Medulla oblongata (tissue), 1 donor: Measurements from ENCODE around the gene SPG7.
"Not testable (repeated sequence)": the region's sequence is repeated elsewhere in the genome, so short reads cannot be mapped to it uniquely, and the experiment has no call there.

Source experiments
- DNase-seq: peaks from one replicate; pipeline ENCODE4 v3.0.0-alpha.2; 2015; ENCODE audit errors: extremely low spot score

The SPG7 gene

GRCh38 chr16:89577055-89577759 lies 69.0 kb downstream of the SPG7 start:
- no peak for DNase-seq

DNA sequence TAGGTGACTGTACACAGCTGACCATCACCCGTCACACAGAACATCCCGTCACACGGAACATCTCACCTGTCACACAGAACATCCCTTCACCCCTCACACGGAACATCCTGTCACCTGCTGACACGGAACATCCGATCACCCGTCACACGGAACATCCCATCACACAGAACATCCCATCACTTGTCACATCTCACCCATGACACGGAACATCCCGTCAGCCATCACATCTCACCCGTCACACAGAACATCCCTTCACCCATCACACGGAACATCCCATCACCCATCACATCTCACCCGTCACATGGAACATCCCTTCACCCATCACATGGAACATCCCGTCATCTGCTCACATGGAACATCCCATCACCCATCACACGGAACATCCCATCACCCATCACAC lies 71.1 kb downstream of the SPG7 start:
- DNase-seq = no peak

DNA sequence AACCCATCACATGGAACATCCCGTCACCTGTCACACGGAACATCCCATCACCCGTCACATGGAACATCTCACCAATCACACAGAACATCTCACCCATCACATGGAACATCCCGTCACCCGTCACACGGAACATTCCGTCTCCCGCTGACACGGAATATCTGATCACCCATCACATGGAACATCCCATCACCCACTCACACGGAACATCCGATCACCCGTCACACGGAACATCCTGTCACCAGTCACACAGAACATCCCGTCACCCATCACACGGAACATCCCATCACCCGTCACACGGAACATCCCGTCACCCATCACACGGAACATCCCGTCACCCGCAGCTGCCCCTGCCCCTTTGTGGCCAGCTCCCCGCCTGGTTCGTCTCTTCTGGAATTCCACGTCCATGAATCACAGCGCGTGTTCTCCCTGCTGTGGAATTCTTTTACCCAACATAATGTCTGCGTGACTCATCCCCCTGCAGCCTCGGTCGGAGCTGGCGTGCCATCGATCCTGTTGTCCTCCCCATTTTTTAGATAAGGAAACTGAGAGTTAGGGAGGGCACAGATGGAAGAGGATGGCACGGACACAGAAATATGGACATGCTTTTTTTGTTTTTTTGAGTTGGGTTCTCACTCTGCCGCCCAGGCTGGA lies 73.0 kb downstream of the SPG7 start:
- no peak for DNase-seq

GRCh38 chr16:89581861-89582563 lies 73.8 kb downstream of the SPG7 start:
- no peak for DNase-seq

DNA sequence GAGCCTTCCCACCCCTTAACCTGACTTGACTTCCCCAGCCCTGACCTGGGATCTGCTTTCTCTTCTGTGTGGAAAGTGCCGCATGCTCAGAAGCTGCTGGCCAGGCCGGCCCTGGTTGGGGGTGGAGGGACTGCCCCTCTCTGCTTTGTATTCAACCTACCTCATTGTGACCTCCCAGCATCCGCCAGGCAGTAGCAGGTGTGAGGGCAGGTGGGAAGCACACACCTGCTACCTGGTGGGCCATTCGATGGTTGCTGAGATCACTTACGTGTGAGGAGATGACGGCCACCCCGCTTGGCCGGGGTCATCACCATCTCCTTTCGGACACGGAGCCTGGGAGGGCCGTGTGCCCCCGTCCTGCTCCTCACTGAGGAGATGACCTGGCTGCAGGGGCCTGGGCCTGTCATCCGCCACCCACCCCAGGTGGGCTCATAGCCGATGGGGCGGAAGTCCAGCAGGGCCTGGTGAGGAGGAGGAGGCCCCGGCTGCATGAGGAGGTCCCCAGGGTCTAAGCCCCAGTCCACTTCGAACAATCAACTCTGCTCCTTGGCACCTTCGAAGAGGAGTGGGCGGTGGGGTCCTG lies 74.5 kb downstream of the SPG7 start:
- no peak for DNase-seq

- DNase-seq = no peak
These were observed 75.1 kb downstream of the SPG7 start for GRCh38 chr16:89583197-89583894.

GRCh38 chr16:89583895-89584644 lies 75.9 kb downstream of the SPG7 start:
- DNase-seq = no peak

- no peak for DNase-seq
These were observed 76.8 kb downstream of the SPG7 start for GRCh38 chr16:89584768-89585549.

- DNase-seq = no peak
These were observed 78.0 kb downstream of the SPG7 start for GRCh38 chr16:89586218-89586617.

DNA sequence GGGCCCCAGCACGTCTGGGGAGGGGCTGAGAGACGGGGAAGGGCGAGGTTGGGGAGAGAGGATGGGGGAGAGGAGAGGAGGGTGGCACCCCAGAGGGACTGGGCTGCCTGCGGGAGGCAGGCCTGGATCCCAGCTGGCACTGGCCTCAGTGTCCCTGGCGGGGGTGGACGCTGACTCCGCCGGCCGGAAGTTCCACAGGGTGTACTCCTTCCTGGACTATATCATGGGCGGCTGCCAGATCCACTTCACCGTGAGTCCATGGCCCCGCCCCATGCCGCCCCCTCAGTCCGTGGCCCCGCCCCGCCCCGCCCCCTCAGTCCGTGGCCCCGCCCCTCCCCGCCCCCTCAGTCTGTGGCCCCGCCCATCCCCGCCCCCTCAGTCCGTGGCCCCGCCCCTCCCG lies 78.7 kb downstream of the SPG7 start:
- no peak for DNase-seq

- DNase-seq = not testable (repeated sequence)
These were observed 79.5 kb downstream of the SPG7 start for GRCh38 chr16:89587676-89588075.

- no peak for DNase-seq
These were observed 80.4 kb downstream of the SPG7 start for GRCh38 chr16:89588413-89589109.

- DNase-seq = no peak
These were observed 81.2 kb downstream of the SPG7 start for GRCh38 chr16:89589241-89589926.

DNA sequence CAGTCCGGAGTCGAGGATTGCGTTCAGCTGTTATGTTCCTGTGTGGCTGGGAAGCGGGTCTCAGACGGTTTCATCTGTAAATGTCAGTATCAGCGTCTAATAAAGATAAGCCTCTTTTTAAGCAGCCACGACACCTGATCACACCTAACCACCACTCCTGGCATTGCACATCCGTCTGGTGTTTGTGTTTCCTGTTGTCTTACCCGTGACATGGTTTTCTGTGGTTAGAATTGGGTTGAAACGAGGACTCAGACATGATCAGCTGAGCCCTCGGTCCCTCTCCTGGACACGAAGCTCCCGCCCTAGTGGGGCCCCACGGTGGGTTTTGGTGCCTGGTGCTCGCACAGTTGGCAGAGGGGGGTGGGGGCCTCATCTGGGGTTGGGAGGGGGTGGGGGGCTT lies 85.6 kb downstream of the SPG7 start:
- DNase-seq = no peak

- DNase-seq = no peak
These were observed 87.3 kb downstream of the SPG7 start for GRCh38 chr16:89595330-89596060.

- no peak for DNase-seq
These were observed 88.0 kb downstream of the SPG7 start for GRCh38 chr16:89596061-89596689.

DNA sequence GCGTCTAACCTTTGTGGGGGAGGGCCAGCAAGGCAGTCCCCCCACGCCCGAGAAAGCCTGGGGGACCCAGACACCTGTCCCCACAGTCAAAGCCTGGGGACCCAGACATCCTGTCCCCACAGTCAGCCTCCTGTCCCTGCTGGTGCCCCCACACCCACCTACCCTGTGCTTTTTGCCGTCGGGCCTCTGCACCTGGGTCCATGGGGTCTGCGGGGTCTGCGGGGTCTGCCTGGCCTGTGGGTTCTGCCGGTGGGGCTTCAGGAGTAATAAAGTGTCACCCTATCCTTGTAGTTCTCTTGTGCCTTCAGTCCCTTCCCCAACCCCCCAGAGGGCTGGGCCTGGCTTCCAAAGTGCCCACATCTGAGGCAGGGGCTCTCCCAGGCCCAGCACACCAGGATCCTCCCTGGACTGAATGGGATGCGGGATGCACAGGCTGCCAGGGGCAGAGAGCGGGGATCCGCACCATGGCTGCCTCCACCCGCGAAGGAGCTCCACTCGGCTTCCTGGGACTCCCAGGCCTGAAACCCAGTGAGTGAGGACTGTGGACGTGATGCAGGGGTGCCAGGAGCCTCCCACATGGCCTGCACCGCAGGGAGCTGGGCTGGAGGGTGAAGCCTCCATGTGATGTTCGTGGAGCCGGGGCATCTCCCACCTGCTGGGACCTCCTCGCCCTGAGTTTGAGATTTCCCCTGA lies 88.9 kb downstream of the SPG7 start:
- DNase-seq = no peak
